HL-60/S4 (cell line): Measurements from ENCODE around the gene CTNNA3.

Source experiments
- in situ Hi-C: fragments of 300-500 bp; cut with MboI; formaldehyde crosslinking; loops from 2 replicates; pipeline ENCODE4 v1.14.3; 2022; ENCODE audit warnings: low sequenced_read_pairs

CTNNA3 gene

DNA sequence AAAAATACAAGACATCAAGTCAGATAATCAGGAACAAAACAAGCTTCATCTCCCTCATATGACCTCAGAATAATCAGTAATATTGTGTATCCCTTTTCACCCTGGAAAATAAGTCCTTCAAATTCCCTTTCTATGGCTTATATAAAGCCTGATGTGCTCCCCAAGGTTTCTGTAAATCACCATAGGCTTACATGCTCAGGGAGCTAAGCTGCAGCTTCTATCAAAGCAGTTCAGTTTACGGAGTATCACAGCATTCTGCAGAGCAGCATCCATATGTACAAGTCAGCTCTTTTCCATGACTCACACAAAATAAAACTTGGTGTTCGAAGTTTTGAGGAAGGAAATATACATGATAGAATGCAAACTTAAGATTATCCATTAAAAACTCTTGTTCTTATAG is 544.5 kb downstream of the CTNNA3 start:
- in situ Hi-C loops: no loop called here

DNA sequence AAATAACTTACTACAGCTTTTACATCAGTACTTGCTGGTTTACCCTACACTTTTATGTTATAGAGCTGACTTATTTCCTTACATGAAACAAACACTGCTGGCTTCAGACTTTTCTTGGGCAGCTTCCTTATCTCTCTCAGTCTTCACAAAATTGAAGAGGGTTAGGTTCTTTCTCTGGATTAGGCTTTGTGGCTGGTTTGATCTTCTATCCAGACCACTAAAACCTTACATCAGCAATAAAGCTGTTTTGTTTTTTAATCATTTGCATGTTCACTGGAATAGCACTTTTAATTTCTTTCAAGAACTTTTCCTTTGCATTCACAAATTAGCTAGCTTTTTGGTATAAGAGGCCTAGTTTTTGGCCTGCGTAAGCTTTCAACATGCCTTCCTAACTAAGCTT is 551.5 kb downstream of the CTNNA3 start:
- in situ Hi-C loops: no loop called here

DNA sequence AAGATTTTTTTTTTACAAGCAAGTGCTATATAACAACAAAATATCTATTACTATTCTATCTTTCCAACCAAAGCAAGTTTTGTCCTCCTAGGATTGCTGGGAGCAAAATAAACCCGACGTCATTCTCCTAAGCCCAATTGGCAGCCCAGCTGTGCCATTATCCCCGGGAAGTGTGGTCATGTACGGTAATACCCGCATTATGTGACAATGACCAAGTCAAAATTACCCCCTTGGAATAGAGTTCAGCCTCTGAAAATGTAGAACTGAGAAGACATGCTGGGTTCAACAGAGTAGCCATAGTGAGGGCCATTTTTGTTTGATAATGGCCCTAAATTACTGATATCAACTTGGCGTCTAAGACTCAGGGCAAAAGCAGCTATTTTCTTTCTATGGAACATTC is 554.7 kb downstream of the CTNNA3 start:
- in situ Hi-C loops: no loop called here

DNA sequence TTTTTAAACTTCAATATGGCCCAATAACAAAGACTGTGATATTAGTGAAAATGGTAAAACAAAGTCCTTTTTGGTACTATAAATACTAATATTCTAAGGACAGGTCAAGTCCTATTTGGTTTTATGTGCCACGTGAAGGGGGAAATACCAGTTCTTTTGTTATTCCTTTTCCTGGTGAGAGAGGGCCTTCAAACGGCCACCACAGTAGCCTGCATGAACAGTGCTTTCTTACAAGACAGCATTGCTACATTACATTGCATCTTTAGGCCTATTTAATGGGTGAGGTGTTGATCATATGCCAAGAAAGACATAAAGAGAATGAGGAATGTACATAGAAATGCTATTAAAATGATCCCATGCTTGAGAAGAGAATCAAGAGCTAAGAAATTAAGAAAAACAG is 555.4 kb downstream of the CTNNA3 start:
- in situ Hi-C loops: no loop called here

DNA sequence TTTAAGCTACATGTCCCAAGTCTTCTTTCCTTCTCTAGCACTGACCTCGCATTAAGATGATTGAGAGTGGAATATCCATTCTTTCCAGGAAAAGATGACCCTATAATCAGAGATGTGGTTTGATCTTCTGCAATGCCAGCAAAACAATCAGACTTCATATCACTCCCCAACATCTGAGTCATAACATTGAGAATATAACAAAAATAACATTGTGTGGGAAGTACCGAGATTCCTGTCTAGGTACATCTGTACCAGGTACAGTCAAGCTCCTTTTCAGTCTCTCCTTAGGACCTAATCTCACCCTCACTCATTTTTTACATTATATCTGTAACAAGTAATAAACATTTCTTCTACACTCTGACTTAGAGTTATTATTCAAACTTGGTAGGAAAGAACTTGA is 568.6 kb downstream of the CTNNA3 start:
- in situ Hi-C loops: no loop called here

DNA sequence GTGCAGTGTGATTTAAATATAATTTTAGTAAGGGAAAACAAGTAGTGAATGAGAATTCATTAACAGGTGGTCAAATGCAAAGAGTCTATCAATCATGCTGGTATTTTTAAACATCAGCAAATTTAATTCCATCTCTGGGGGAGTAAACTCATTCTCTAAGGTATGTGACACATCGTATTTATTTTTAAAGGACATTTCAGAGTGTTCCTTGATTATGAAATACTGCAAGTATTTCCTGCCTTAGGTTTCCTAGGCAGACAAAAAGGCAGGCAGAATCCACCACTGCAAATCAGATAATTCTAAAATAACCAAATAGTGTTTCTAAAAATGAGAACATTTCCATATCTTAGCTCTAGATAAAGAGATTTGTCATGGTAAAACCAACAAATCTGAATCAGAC is 576.3 kb downstream of the CTNNA3 start:
- in situ Hi-C loops: no loop called here

DNA sequence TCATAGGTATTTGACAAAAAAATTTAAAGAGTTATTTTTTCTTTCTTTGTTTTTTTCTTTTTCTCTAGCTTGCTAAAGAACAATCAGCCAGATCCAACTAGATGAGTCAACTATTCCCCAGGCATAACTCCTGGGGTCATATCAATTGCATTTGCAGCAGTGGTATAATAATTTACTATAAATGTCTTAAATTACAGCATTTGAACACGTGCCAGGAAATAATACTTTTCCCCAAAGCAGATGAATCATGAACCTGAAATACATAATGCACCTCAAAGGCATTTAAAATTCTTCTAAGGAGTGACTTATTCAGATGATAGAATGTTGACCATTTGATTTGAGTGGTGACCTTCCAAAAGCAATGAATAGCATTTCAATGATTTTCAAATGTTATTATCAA is 580.0 kb downstream of the CTNNA3 start:
- in situ Hi-C loops: no loop called here

DNA sequence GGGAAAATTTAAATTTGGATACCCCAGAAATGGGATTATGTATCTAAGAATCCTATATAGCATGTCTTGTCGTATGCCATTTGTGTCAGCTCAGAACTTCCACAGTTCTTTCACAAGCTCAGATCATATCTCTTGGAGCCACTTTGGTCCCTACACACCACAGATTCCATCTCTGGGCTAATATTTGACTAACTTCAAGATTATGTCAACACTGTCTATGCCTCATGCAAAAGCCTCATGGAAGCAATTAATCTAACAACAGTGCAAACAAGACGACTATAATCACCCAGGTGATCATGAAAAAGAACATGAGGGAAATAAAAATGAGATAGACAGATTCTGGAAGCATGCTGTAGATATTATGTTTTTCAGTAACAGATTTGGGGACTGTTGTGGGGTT is 581.0 kb downstream of the CTNNA3 start:
- in situ Hi-C loops: no loop called here

DNA sequence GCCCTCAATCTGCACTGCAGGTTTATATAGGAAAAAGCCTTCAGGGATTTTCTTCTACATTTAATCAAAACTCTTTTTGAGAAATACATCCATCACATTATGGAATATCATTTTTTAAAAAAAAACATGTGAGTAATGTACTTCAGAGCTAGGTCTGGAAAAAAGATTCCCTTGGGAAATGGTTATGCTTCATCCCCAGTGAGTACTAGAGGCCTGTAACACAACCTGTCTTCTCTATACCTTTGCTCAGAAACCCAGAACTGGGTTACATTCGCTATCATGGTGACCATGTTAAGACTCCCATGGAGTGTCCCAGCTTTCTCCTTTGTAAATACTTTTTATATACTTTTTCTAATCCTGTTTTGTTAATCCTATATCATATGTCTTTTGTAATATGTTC is 583.2 kb downstream of the CTNNA3 start:
- in situ Hi-C loops: no loop called here

DNA sequence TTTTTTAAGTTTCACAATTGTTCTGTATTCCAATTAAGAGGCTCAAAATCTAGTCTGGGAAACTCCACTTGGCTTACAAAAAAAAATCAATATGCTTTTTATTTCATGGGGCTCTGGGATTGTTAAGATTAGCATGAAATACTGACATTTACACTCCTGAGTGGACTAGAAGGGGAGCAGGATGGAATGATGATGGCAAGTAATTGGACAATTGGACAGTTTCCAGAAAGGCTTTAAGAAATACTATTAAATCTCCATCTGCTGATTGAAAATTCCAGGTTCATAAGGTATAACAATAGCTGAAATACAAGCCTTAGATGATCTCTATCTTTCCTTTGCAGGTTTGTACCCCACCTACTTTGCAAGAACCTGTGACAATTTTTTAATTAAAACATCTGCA is 585.7 kb downstream of the CTNNA3 start:
- in situ Hi-C loops: no loop called here

DNA sequence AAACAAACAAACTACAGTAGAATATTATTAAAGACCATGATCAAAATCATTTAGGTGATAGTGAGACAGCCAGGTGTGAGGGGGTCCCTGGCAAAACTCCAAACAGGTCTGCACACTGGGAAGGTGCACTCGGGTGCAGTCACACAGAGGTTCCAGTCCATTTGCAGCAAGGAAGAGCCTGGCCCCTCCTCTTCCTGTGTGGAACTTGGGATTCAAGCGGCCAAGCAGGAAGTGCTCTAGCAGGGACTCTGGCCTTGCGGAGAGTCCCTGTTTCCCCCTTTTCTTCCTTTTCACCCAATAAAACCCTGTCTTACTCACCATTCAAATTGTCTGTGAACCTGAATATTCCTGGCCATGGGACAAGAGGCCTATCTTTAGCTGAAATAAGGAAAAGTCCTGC is 588.3 kb downstream of the CTNNA3 start:
- in situ Hi-C loops: no loop called here

DNA sequence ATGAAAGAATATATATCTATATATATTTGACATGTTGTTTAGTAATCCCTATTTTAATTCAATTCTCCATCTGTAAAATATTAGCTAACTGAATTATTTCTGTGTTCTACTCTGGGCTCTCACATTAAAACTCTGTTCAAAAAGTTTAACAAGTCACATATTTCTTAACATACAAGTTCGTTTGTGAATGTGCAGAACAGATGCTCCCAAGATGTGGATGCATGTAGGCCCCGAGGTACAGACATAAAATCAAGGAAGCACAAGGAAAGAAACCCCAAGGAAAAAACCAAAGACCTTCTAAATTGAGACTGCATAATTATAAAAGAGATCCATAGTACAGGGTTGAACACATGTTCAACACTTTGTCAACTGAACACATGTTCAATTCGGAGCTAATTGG is 595.0 kb downstream of the CTNNA3 start:
- in situ Hi-C loops: no loop called here

DNA sequence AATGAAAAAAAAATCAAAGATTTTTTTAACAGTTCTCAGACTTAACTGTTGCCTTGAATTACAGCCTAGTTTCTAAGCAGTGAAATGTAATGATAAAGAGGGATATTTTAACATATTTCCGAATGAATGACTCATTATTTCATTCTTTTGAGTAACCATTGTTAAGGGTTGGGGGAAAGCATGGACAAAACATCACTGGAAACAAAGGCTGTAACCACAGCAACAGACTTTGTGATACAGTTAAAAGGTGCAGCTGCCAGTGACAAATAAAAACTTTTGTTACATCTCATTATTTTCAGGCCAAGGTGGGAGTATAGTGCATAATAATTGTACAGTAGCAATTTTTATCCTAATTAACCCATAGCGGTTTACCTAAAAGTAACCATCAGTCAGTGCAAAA is 597.5 kb downstream of the CTNNA3 start:
- in situ Hi-C loops: no loop called here

DNA sequence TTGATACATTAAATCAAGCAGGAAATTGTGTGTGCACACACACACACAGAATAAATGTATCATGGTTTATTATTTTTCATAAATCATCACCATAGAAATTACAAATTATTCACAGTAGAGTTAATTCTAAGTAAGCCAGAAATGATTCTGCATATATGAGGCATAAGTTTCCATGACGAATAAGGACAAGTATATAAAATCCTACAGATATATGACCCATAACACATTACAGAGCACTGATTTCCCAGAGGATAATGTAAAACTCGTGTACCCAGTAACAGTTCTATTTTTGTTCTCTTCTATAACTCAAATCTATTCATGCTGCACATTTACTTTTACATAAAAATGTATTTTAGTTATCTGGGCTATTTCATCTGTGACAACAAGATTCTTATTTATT is 600.5 kb downstream of the CTNNA3 start:
- in situ Hi-C loops: no loop called here

DNA sequence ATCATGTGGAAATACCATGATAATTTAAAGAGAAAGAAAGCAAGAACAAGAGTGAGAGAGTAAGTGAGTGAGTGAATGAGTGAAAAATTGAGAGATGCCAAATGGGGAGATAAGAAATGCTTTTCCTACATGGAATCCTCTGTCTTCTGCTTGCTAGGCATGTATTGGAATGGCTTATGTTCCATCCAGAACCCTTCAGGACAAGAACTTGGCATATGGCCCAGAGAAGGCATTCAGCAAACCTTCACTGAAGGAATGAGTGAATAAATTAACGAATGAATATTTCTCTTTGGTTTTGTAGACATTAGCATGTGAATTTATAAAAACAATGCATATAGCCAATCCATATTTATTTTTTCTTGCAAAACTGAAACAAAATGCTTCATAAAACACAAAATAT is 608.0 kb downstream of the CTNNA3 start:
- in situ Hi-C loops: no loop called here

DNA sequence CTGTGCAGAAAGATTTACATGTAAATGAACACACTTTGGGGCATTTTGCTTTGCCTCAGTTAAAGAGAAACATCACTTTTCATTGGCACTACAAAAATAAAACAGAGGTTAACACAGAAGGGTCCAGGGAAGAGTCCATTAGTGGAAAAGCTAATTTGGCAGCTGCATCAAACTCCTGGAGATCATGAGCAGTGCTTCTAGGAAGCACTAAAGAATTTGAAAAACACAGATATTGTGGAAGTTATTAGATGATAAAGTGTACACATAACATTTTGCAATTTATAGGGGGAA is 608.9 kb downstream of the CTNNA3 start:
- in situ Hi-C loops: no loop called here

DNA sequence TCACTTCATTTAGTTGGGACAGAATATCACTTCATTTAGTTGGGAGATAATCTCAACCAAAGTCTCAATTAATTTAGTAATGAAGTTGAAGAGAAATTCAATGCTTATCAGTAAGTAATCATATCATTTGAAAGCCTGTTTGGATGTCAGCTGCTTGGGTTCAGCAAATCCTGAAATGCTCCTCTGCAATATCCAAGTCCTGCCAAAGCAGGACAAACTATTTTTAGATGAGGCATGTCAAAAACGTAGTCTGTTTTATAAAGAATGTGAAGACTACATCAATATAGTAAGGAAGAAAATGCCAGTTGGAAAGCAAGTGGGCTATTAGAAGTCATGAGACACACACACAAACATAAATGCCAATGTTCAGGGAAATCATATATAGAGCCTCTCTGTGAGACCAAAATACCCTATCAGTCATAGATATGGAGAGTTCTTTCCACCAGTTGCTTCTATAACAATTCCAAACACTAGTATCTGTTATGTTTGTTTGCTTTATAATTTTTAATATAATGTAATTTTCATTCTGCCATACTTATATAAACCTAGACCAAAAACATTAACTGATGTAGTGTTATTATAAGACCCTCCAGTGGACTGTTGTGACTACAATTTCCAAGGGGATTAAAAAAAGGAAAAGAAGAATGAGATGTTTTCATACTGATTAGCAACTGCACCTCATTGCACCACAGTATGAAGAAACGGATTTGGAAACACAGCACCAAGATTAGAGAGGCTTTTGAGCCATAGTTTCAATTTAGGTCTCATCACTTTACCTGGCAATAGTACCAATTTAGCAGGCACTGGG is 609.5 kb downstream of the CTNNA3 start:
- in situ Hi-C loops: no loop called here

DNA sequence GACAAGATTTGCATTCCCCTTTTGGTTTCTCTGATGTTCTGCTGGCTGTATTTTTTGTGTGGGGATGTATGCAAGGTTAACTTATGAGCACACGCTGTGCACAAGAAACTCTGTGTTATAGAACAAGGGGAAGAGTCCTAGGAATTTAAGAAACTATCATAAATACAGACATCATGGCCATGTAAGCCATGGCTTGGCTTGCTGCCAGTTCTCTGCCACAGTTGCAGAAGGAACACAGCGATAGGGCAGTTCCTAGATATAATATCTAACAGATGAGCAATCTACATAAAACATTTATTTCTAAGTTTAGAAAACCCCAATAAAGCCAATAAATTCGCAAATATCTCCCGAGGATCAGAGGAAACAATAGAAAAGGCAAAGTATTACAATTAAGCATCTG is 616.9 kb downstream of the CTNNA3 start:
- in situ Hi-C loops: no loop called here

DNA sequence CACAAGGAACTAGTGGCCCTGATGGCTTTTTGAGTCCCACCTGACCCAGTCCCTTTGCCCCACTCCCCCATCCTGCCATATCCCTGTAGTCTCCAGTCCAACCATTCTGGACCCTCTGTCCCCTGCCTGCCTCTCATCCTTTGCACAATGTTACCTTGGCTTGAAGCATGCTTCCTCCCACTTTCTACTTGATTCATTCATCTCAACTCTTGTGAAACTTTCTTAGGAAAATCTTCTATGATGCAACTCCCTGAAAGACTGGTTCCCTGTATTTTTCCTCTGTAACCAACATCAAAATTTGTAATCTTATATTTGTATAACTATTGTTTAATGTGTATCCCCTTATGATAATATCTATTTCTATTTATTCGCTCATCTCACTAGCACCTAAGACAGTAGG is 618.6 kb downstream of the CTNNA3 start:
- in situ Hi-C loops: no loop called here

DNA sequence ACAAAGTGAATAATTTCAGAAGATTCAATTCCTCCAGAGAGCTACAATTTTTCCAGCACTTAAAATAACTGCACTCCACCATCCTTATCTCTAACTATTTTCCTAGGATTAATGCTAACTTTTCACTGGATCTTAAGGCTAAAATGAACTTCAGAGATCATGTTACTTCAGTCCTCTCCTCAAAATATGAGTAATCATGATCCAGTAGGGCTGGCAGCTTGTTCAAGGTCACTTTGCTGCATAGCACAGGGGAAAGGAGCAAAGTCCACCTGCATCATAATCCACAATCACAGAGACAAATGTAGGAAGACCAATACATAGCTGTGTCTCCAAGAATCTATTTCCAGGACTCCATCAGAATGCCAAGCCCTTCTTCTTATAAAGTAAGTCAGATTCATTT is 619.9 kb downstream of the CTNNA3 start:
- in situ Hi-C loops: no loop called here

DNA sequence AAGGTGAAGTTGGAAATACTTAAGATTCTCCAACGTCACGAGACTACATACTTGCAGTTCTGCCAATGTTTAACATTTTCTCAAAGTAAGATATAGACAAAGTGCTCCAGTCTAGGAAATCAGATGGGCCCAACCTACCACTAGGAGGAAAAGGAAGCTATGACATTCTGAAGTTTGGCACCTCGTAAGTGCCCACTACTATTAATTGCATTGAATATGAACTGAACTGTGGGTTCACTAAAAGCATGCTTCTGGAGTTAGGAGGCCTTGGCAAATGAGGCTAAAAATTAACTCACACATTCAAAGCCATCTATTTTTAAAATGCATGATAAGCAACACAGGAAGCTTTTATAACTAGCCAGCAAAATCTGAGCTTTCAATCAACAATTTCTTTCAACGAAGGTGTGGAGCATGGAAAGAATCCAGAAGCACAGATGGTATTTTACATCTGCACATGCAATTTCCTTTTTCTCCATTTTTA is 620.5 kb downstream of the CTNNA3 start:
- in situ Hi-C loops: no loop called here

DNA sequence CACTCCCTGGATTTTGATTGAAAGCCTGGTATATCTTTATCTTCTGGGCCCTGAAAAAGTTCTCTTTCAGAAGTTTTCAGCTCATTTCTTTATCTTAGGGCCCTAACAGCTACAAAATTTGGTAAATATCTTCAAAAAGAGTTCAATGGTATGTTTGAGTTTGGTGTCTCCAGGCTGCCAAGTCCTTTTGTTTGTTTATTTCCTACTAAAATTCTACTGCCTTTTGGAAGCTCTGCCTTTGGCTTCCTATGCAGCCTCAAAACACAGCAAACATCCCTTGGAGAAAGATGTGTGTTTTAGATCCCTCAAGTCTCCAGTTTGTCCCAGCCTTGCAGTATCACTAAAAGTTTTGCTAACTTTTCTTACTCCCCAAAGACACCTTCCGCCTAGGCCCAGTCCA is 623.3 kb downstream of the CTNNA3 start:
- in situ Hi-C loops: no loop called here

DNA sequence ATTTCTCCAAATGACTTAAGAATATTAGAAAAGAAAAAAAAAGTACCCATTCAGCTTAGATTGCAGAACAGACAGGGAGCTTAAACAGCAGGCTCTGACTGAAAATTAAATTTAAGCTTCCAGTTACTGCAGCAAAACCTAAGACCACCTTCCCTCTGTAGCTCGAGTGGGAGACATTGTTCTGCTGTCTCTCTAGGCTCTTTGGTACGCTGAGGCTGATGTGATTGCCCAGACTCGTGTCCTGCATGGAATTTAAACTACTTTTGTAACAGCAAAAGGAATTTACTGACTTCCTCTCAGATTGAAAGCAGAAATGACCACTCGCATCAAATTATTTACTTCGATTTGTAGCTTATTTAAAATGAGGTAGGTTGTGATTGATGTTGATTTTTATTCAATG is 645.6 kb downstream of the CTNNA3 start:
- in situ Hi-C loops: no loop called here
